HG03520 (cell line): ENCODE data around the gene HSPA4L.

Source experiments
- ATAC-seq: cut with Tn5 transposase; IDR thresholded peaks from one replicate; pipeline ENCODE4 v1.9.1; 2021; ENCODE audit warnings: mild to moderate bottlenecking, moderate library complexity; ENCODE audit not compliant: unreplicated experiment

HSPA4L gene

DNA sequence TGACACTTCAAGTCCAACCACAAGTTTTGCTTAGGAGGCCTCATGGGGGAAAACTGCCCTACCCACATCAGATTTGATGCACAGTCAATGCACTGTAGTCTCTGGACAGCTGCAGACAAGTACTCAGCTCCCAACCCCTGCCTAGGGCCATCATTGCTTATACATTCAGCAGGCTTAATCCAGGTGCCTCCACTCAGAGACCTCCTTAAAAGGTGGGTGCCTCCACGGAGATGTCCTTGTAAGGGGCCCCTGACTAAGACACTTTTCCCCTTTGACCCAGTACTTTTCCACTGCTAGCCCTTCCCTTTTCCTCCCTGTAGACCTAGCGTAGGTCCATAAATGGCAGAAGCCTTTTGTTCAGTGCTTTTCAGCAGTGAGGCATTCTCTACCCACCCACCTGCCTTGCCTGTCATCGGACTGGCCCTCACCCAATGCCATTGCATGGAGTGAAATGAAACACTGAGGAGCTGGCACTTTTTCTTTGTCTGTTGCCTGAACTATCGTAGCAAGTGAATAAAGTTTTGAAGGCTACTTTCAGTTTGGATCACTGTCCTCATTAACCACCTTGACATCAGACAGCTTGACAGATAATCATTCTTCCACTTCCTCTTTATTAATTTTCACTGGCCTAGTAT lies 74.8 kb downstream of the HSPA4L start:
- ATAC-seq: peak; percentile 90

DNA sequence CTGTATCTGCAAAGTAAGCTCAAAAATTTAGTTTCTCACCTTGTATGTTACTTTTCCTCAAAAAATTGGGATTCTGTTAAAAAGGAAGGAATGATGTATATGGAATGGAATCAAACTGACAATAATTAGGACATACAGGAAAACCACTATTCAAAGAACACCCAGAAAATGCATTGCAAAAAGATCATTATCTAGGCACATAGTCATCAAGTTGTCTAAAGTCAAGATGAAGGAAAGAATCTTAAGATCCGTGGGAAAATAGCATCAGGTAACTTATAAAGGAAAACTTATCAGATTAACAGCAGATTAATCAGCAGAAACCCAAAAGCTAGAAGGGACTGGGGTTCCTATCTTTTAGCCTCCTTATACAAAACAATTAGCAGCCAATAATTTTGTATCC lies 75.5 kb downstream of the HSPA4L start:
- ATAC-seq: no peak

DNA sequence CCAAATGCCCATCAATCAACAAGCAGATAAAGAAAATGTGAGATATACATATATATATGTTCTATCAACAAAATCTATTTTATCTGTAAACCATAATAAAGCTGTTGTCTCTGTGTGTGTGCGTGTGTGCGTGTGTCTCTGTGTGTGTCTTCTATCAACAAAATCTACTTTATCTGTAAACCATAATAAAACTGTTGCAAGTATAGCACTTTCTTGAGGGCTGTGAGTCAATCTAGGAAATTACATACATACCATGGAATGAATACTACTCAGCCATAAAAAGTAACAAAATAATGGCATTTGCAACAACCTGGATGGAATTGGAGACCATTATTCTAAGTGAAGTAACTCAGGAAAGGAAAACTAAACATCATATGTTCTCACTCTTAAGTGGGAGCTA lies 86.1 kb downstream of the HSPA4L start:
- no peak for ATAC-seq

DNA sequence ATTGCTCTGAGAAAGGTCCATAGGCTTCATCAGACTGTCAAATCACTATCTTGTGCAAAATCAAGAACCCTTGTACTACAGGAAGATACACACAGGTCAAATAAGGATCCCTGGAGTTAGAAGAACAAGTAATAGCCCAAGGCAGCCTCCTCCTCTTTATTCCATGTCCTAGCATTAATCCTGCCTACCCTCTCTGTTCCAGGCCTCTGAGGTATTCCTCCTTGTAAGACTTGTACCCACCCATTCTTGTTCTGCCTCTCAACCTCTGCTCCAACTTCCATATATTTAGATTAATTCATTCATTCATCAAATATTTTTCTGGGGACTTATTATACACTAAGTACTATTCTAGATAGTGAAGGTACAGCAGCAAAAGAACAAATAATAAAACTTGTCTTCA lies 88.2 kb downstream of the HSPA4L start:
- no peak for ATAC-seq

DNA sequence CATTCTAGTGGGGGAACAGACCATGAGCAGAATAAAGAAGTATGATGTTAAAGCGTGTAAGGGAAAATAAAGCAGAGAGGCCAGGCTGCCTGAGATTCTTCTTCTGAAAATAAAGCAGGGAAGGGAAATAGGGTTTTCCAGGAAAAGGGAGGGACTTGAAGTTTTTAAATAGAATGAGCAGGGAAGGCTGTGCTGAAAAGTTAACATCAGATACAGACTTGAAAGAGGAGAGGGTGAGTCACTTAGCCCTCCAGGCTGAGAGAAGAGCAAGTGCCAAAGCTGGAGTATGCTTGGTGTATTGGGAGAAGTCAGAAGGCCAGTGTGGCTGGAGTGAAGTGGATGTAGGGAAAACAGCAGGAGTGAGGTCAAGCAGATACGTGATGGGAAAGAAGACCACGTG lies 88.6 kb downstream of the HSPA4L start:
- ATAC-seq: no peak

DNA sequence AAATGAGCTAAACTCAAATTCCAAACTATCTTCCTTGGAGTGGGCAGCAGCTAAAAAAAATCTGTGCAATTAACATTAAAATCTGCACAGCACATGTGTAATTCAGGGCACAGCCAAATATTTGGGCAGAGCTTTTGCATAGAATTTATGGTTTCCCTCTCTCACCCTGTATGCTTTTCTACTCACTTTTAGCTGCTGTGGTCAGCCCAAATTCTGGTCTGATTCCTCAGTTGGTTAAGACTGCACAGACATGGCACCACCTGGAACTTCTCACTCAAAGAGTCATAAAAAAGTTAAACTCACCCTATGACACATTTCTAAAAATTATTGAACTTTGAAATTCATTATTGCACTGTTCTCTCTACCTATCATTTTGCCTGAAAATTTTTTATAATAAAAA lies 93.7 kb downstream of the HSPA4L start:
- no peak for ATAC-seq

DNA sequence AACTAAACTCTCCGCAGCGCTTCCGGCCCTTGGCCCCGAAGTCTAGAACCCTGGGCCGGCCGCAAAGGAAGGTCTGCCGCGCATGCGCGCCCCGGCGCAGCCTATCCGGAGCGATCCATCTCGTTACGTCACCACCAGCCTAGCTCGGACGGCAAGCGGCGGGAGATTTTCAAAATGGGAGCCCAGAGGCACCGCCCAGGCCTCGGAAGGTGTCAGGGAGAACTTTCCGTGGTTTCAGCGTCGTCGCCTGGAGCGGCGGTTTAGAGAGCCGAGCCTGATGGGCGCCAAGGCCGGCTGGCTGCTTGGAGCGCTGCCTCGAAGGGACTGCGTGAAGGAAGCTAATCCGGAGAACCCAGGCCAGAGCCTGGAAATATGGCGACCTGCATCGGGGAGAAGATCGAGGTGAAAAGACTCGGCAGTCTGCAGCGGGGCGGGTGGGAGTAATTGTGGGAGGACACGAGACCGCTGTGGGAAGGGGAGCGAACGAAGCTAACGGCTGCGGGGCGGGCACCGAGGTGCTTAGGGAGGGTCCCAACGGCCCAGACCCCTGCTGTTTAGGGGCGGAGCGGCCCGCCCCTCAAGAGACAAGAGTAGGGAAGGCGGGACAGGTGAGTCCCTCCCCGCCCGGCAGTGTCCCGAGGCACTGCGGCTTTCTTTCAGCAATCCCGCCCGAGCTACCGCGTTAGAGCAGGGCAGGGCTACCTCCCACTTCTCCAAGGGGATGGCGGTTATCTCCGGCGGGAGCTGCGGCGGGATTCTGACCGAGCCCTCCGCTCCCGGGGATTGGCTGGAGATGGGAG lies 98.8 kb downstream of the HSPA4L start, which contains the start of gene PLK4:
PLK4 (plus strand) TSS at position 131 of the 800 bp plus-strand sequence; CDS start at position 373, 242 bp downstream.
- peak; percentile 93 for ATAC-seq

DNA sequence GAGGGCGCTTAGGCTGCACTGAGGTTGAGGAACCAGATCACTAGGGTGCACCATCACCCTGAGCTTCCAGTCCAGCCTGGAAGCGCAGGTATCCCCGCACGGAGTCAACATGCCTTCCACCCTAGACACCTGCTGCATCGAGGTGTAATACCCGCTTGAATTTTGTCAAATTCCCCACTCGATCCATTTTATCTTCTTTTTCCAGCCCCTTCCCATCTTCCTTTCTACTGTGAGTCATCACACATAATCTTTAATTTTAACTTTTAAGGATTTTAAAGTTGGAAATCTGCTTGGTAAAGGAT lies 99.4 kb downstream of the HSPA4L start:
- ATAC-seq: peak; percentile 27

DNA sequence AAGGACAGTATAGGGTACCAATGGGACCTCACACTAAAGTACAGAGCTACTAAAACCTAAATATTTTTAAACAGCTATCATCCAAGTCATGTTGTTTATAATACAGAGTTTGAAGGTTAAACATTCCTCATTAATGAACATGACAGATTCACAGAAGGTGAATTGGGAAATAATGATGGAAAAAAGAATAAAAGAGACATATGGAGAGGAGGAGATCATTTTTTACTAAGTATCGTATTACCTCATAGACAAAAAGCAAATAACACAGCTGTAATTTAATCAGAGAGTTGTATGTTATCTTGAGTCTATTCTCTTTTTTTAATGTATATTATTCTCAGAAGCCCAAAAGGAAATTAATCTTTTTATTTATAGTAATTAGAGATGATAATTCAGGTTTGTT lies 106.4 kb downstream of the HSPA4L start:
- ATAC-seq: no peak

DNA sequence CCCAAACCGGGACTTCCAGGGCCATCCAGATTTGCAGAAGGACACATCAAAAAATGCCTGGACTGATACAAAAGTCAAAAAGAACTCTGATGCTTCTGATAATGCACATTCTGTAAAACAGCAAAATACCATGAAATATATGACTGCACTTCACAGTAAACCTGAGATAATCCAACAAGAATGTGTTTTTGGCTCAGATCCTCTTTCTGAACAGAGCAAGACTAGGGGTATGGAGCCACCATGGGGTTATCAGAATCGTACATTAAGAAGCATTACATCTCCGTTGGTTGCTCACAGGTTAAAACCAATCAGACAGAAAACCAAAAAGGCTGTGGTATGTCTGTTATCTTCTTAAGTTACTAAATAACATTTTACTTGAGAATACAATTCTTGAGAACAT lies 107.8 kb downstream of the HSPA4L start:
- ATAC-seq: no peak
